GM19035 (cell line): Measurements from ENCODE around the gene SLCO1C1.
"Not testable (repeated sequence)": the region's sequence is repeated elsewhere in the genome, so short reads cannot be mapped to it uniquely, and the experiment has no call there.

Experiments used
- ATAC-seq: cut with Tn5 transposase; IDR thresholded peaks from one replicate; pipeline ENCODE4 v1.9.1; 2021; ENCODE audit not compliant: unreplicated experiment

SLCO1C1 gene

DNA sequence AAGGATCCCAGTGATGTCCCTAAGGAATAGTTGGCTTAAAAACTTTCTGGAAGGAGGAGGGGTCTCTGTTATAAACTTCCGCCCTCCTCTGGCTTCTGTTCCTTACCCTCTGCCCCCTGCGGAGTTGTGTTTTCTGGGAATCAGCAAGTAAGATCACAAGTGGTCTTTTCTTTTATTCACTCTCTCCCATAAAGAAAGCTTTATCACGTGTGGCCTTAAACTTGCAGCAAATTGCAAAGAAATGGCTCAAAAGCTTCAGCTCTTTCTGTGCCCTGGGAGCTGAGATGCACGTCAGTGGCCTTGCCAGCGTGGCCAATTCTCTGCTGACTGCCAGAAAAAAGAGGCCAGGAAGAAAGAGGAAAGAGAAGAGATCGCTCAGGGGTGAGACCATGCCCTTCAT is at the start of gene SLCO1C1:
Gene SLCO1C1, plus strand, starts transcription at position 101 of the 400 bp plus-strand sequence. CDS start 4,245 bp downstream, outside the sequence.
- ATAC-seq = no peak

GRCh38 chr12:20646239-20646827 is 48.8 kb upstream of the SLCO1C1 start:
- peak; percentile 61 for ATAC-seq

- no peak for ATAC-seq
Observed at GRCh38 chr12:20653871-20654270, 41.3 kb upstream of the SLCO1C1 start.

DNA sequence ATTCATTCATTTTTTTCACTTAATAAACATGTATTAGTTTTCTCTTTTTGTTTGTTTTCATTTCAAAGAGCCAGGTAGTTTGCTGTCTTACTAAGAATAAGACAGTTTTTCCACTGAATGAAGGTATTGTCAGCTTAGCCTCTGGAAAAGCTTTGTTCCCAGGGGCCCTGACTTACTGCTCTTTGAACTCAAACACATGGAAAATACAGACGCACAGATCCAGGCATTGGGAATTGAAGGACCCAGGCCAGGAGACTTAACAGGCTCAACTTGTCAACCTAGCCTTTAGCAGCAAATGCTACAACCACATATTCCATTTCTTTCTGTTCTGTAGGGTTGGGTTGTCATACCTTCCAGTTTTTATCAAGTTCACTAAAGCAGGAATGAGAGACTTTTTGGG is 38.5 kb upstream of the SLCO1C1 start:
- ATAC-seq = no peak

GRCh38 chr12:20657496-20657895 is 37.6 kb upstream of the SLCO1C1 start:
- ATAC-seq = no peak

- ATAC-seq = no peak
Observed at GRCh38 chr12:20681334-20681733, 13.8 kb upstream of the SLCO1C1 start.

- ATAC-seq = no peak
Observed at GRCh38 chr12:20696181-20696905, 1.2 kb downstream of the SLCO1C1 start.

GRCh38 chr12:20701106-20701505 is 6.0 kb downstream of the SLCO1C1 start:
- no peak for ATAC-seq

- no peak for ATAC-seq
Observed at GRCh38 chr12:20704860-20705259, 9.7 kb downstream of the SLCO1C1 start.

DNA sequence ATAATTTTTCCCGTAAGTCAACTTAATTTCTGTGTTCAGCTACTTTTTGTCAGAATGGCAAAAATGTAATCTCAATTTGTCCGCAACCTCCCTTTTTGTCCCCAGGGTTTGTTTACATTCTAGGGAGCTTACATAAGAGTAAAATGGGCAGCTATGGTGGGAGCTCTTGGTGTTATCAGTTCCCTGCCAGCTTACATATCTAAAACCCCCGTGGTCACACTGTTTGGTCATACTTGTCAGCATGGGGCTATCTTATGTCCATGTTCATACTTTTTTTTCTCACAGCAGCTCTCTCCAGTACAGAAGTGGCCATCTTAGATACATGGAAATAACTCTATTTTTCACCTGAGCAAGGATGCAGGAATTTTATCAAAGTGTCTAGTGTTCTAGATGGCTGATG is 16.7 kb downstream of the SLCO1C1 start:
- ATAC-seq = no peak

- ATAC-seq = no peak
Observed at GRCh38 chr12:20716037-20716436, 20.9 kb downstream of the SLCO1C1 start.

DNA sequence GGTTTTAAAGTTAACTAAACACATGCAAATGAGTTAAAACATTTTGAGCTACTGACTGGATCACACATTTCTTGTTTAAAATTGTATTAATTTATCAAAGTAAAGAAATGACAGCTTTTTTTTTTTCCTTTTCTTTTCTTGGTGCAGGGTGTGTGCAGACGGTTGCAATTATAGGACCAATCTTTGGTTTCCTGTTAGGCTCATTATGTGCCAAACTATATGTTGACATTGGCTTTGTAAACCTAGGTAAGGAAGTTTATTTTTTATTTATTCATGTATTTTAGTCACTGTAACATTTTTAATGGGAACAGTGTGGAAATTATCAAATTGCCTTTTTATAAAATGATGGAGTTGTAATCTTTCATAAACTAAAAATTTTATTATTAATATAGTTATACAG is 21.9 kb downstream of the SLCO1C1 start:
- no peak for ATAC-seq

GRCh38 chr12:20718294-20718693 is 23.2 kb downstream of the SLCO1C1 start:
- no peak for ATAC-seq

GRCh38 chr12:20722142-20722541 is 27.0 kb downstream of the SLCO1C1 start:
- ATAC-seq = no peak

DNA sequence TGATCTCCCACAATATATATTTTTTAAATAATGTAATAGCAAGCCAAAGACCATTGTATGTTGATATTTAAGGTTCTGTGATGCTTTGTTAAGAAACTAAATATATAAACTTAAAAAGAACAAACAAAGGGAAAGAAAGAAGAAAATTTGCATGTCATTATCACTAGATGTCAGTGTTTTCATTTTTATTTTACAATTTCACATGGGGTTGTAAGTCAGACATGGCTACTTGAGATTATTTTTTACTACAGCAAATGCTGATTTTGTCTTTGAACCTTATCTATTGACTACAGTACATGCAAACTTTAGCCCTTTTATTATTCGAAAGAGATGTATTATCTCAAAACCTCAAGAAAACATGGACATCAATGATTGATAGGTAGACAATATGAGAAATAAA is 36.1 kb downstream of the SLCO1C1 start:
- ATAC-seq = no peak

DNA sequence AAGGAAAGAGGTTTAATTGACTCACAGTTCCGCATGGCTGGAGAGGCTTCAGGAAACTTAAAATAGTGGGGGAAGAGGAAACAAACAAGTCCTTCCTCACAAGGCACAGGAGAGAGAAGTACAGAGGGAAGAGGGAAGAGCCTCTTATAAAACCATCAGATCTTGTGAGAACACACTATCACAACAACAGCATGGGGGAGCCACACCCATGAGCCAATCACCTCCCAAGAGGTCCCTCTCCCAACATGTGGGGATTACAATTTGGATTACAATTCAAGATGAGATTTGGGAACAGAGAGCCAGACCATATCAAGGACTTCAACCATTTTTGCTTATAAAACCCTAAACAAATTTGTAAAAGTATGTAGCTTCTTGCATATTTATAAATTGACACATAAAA is 45.8 kb downstream of the SLCO1C1 start:
- ATAC-seq = no peak

DNA sequence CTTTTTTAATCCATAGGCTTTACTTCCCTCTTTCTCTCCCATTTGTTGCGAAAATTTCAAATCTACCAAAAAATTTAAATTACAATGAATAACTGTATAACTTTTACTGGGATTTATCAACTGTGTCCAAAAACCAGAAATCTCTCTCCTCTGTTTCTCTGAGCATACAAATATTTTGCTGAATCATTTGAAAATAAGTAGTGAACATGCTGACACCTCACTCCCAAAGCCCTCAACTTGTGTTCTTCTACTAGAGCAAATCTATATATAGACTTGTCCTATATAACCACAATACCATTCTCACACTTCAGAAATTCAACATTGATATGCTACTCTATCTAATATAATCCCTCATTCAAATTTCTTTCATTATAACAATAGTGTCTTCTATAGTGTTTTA is 53.1 kb downstream of the SLCO1C1 start:
- ATAC-seq = no peak

GRCh38 chr12:20751046-20751445 is 55.9 kb downstream of the SLCO1C1 start:
- ATAC-seq = no peak

DNA sequence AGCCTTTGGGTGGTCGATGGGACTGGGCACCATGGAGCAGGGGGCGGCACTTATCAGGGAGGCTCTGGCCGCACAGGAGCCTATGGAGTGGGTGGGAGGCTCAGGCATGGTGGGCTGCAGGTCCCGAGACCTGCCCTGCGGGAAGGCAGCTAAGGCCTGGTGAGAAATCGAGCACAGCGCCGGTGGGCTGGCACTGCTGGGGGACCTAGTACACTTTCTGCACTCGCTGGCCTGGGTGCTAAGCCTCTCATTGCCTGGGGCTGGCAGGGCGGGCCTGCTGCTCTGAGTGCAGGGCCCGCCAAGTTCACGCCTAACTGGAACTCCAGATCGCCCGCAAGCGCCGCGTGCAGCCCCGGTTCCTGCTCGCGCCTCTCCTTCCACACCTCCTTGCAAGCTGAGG is 82.3 kb downstream of the SLCO1C1 start:
- no peak for ATAC-seq

- no peak for ATAC-seq
Observed at GRCh38 chr12:20778969-20779368, 83.8 kb downstream of the SLCO1C1 start.

DNA sequence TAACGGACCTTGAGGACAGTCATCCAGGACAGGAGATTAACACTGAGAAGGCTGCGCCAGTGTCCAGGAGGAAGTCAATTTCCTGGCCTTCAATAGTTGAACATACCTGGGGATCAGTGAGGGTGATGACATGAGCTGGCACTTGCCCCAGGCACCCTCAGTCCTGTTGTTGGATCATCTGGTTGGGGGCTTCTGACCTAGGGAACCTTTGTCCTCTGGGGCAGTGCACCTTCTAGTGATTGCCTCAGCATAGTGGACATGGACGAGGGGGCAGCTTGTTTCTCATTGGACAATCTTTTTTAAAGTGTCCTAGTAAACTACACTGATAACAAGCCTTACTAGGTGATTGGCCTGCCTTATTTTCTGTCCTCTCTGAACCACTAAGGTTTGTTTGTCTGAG is 84.8 kb downstream of the SLCO1C1 start:
- ATAC-seq = not testable (repeated sequence)

- not testable (repeated sequence) for ATAC-seq
Observed at GRCh38 chr12:20783796-20784357, 88.7 kb downstream of the SLCO1C1 start.
